Choroid plexus epithelial cell (primary cell): ENCODE results near the gene NKAIN2.

Experiments
- DNase-seq: peaks from one replicate; pipeline ENCODE4 v3.0.0-alpha.2; 2010; ENCODE audit warnings: low read depth
- H3K4me3 ChIP-seq: 2 replicates; pipeline ENCODE4 v1.5.1; 2011; ENCODE audit warnings: low read depth, mild to moderate bottlenecking, control low read depth, low read length, moderate library complexity
- CTCF ChIP-seq: conservative IDR thresholded peaks from 2 replicates; pipeline ENCODE4 v1.5.1; 2011; ENCODE audit warnings: low read depth, mild to moderate bottlenecking, control low read depth, inconsistent platforms, low read length, moderate library complexity

NKAIN2 gene

GRCh38 chr6:123794799-123795198 is 8.9 kb upstream of the NKAIN2 start:
- TF ChIP-seq CTCF, result no peak
- no peak overlapping the region for H3K4me3 ChIP-seq
- DNase-seq, result no peak

GRCh38 chr6:123801067-123801466 is 2.6 kb upstream of the NKAIN2 start:
- TF ChIP-seq CTCF, result no peak
- no peak overlapping the region for H3K4me3 ChIP-seq
- DNase-seq, result no peak

- no peak for TF ChIP-seq CTCF
- no peak for DNase-seq
- H3K4me3 ChIP-seq, result peak overlapping the region; percentile 16
Observed at GRCh38 chr6:123802351-123802696, 1.3 kb upstream of the NKAIN2 start.

GRCh38 chr6:123802697-123803503 is 765 bp upstream of the NKAIN2 start:
- TF ChIP-seq CTCF, result peak; percentile 99
- H3K4me3 ChIP-seq, result peak overlapping the region; percentile 57
- DNase-seq, result peak; percentile 95

GRCh38 chr6:123804014-123804786 is 535 bp downstream of the NKAIN2 start:
- H3K4me3 ChIP-seq, result peak overlapping the region; percentile 57
- no peak for TF ChIP-seq CTCF
- peak; percentile 12 for DNase-seq

GRCh38 chr6:123804787-123805540 is 1.3 kb downstream of the NKAIN2 start:
- DNase-seq, result no peak
- H3K4me3 ChIP-seq, result no peak overlapping the region
- no peak for TF ChIP-seq CTCF
